Stomach smooth muscle (tissue), 2 donors: Measurements from ENCODE around the gene GRIN2C.
A peak's percentile ranks its signal among the peaks of the same experiment; 100 is the strongest.

Experiments
- H3K27ac ChIP-seq: one replicate; pipeline ENCODE4 v1.7.0; 2013; ENCODE audit warnings: mild to moderate bottlenecking, low read length, inconsistent platforms
- H3K27me3 ChIP-seq, 2 donors: one replicate each; pipeline ENCODE4 v1.7.0; 2013; ENCODE audit warnings: low read length in 2 of 2; ENCODE audit not compliant: insufficient read depth in 2 of 2, control insufficient read depth in 1 of 2
- H3K36me3 ChIP-seq, 2 donors: one replicate each; pipeline ENCODE4 v1.7.0; 2013; ENCODE audit warnings: low read length in 2 of 2; ENCODE audit not compliant: control insufficient read depth in 2 of 2, insufficient read depth in 2 of 2
- H3K4me1 ChIP-seq: one replicate; pipeline ENCODE4 v1.7.0; 2013; ENCODE audit warnings: low read length; ENCODE audit not compliant: control insufficient read depth, insufficient read depth
- H3K4me3 ChIP-seq, 2 donors: one replicate each; pipeline ENCODE4 v1.7.0; 2013; ENCODE audit warnings: low read length in 2 of 2
- H3K9ac ChIP-seq, 2 donors: one replicate each; pipeline ENCODE4 v1.7.0; 2013; ENCODE audit warnings: low read length in 2 of 2, mild to moderate bottlenecking in 1 of 2
- H3K9me3 ChIP-seq, 2 donors: one replicate each; pipeline ENCODE4 v1.7.0; 2013; ENCODE audit warnings: low read length in 2 of 2; ENCODE audit not compliant: control insufficient read depth in 2 of 2
- donor health status: healthy.
- donor health status: Pancreatic carcinoma.

GRIN2C gene

GRCh38 chr17:74863420-74864296 lies 4.0 kb upstream of the GRIN2C start:
- Histone ChIP-seq H3K36me3 (no peaks in the 10 kb centered on the region), H3K4me1 (peaks cover 25% of the 10 kb centered on the region), H3K9ac (no peak overlapping the region), H3K27ac (no peak overlapping the region), H3K4me3 (no peak overlapping the region), H3K27me3 (peaks cover 27 to 35% of the 10 kb centered on the region in 2 donors), H3K9me3 (no peaks in the 10 kb centered on the region)

DNA sequence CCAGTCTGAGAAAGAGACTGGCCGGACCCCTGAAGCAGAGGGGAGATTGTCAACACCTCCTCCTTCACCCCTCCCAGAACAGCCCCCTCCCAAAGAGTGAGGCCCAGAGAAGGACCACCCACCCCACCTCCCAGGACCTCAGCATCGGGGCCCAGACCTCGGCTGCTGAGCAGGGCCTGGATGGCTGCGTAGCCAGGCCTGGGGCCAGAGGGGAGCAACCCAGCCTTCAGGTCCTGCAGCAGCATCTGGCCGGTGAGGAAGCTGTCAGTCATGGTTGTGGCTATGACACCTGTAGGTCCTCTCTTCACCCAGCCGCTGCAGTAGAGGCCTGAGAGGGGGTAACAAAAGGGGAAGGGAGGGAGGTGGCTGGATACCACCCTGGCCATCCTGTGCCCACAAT lies 3.2 kb upstream of the GRIN2C start:
- Histone ChIP-seq H3K9me3 (no peaks in the 10 kb centered on the region), H3K27me3 (peaks cover 28 to 38% of the 10 kb centered on the region in 2 donors), H3K4me1 (peaks cover 25% of the 10 kb centered on the region), H3K9ac (no peak overlapping the region), H3K4me3 (no peak overlapping the region), H3K27ac (no peak overlapping the region), H3K36me3 (no peaks in the 10 kb centered on the region)

DNA sequence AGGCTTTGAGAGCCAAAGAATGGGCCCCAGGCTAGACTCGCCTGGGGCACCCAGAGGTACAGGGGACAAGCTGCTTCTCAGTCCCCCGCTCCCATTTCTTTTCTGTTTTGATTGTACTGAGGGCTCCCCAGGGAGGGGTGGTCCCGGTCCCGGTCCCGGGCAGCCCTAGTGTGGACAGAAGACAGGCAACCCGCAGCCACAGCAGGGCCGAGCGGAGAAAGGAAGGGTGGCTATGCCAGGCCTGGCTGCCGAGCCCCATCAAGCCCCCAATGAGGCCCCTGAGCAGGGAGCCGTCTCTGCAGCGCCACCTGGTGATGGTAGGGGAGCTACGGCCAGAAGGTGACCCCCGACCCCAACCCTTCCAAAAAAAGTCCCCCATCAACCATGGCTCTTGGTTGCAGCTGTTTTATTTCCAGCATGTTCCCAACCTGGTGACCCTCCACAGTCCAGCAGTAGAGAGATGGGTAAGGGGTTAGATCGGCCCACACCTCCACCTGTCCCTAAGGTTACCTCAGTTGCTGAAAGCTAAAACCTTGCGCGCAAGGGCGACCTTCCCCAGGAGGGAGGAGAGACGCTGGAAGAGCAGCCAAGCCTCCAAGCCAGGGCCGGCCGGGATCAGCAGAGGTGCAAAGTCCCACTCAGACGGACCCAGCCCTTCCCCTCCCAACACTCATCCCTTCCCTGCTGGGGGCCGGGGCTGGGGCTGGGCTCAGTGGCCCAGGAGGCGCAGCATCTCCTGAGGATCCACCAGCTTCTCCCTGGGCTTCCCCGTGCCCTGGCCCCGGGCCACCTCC lies 2.6 kb upstream of the GRIN2C start:
- peak overlapping the region in 1 of 2 donors; percentile 44 for H3K4me3 ChIP-seq
- no peaks in the 10 kb centered on the region for H3K9me3 ChIP-seq
- no peak overlapping the region for H3K27ac ChIP-seq
- no peak overlapping the region for H3K9ac ChIP-seq
- no peaks in the 10 kb centered on the region for H3K36me3 ChIP-seq
- H3K27me3 ChIP-seq, result peaks cover 30 to 44% of the 10 kb centered on the region in 2 donors
- H3K4me1 ChIP-seq, result peaks cover 25% of the 10 kb centered on the region

DNA sequence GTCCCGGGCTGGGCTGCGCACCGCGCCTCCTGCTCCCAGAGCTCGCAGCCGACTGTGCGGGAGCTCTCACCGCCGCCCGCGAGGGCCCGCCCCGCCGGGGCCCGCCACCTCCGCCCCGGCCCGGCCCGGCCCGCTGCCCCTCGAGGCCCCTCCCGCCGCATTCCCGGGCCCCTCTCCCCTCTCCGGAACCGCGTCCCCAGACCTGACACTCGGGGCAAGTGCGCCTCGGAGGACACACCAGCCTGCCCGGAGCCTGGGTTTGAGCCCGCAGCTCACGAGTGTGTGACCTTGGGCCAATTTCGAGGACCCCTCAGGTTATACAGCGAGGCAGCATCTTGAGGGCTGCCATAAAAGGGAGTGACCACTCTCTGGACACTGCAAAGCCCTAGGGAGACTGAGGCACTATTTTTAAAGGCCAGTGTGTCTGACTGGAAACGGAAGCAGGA lies 2.0 kb upstream of the GRIN2C start:
- peak overlapping the region in 1 of 2 donors; percentile 44 for H3K4me3 ChIP-seq
- no peak overlapping the region for H3K27ac ChIP-seq
- H3K9me3 ChIP-seq, result no peaks in the 10 kb centered on the region
- no peak overlapping the region for H3K9ac ChIP-seq
- no peaks in the 10 kb centered on the region for H3K36me3 ChIP-seq
- H3K27me3 ChIP-seq, result peaks cover 36 to 50% of the 10 kb centered on the region in 2 donors
- peaks cover 25% of the 10 kb centered on the region for H3K4me1 ChIP-seq

DNA sequence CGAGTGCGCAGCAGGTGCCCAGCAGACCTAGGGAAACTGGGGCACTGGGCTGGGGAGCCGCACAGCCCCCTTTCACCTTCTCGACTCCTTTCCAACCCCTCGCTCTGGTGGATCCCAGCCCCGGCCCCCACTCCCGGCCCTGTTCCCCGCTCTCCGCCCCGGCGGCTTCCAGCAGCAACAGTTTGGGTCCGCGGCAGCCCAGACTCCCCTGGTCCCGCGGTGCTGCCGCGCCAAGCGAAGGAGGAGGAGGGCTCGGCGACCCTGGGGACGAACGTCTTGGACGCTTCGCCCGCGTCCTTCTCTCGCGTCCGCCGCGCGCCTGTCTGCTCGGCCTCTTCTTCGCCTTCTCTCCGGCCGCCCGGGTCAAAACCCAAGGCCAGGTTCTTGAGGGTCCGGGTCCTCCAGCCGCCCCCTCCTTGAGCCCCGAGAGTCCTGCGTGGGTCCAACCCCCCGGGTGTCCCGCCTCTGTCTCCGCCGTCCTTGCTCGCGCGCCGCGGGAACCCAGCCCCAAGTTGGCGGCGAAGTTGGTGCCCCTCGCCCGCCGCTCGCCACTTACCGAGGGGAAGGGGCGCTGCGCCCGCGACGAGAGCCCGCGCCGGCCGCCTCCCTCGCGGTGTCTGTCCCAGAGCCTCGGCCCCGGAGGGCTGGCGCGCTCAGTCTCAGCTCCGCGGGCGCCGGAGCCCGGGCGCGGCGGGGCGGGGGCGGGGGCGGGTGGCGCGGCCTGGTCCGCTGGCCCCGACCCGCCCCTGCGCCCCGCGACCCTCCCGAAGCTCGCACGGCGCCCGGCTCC lies 1.4 kb upstream of the GRIN2C start:
- peaks cover 36 to 50% of the 10 kb centered on the region in 2 donors for H3K27me3 ChIP-seq
- H3K36me3 ChIP-seq, result no peaks in the 10 kb centered on the region
- no peaks in the 10 kb centered on the region for H3K9me3 ChIP-seq
- H3K4me3 ChIP-seq, result peak overlapping the region in 1 of 2 donors; percentile 44
- no peak overlapping the region for H3K27ac ChIP-seq
- H3K9ac ChIP-seq, result no peak overlapping the region
- peaks cover 25% of the 10 kb centered on the region for H3K4me1 ChIP-seq

GRCh38 chr17:74860229-74860871 lies 665 bp upstream of the GRIN2C start:
- Histone ChIP-seq H3K36me3 (no peaks in the 10 kb centered on the region), H3K27me3 (peaks cover 42 to 56% of the 10 kb centered on the region in 2 donors), H3K9ac (no peak overlapping the region), H3K27ac (no peak overlapping the region), H3K4me1 (peaks cover 25% of the 10 kb centered on the region), H3K4me3 (no peak overlapping the region), H3K9me3 (no peaks in the 10 kb centered on the region)

DNA sequence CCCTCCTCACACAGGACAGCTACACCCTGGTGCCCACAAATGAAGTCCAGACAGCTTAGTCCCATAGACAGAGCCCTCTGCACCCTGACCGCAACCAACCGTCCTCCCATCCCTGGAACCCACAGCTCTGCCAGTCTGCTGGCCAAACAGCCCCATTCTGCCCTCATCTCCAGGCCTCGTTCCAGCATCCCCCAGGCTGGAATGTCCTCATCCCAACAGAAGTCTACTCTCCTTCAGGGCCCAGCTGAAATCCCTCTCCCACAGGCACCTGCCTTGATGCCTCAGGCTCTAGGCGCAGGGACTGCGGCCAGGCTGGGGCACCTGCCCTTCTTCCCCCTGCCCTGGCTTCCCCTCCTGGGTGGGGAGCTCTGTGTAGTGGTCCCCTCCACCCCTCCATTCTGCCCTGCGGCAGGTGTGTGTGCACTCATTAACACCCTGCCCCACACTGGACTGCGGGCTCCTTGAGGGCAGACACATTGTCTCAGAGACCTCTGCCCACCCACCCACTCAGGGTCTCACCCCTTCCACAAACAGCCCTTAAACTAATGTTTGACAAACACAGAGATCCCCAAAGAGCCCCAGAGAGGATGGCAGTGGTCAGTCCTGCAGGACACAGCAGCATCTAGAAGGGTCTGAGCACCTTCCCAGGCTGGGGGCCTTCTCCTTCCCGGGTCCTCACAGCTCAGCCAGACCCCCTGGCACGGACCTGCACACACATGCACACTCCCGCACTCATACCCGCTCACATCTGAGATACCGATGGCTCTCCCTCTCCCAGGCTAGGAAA lies 820 bp downstream of the GRIN2C start:
- no peaks in the 10 kb centered on the region for H3K36me3 ChIP-seq
- no peaks in the 10 kb centered on the region for H3K9me3 ChIP-seq
- H3K4me1 ChIP-seq, result peaks cover 21% of the 10 kb centered on the region
- peaks cover 57 to 70% of the 10 kb centered on the region in 2 donors for H3K27me3 ChIP-seq
- H3K27ac ChIP-seq, result no peak overlapping the region
- no peak overlapping the region for H3K4me3 ChIP-seq
- no peak overlapping the region for H3K9ac ChIP-seq

- Histone ChIP-seq H3K9ac (no peak overlapping the region), H3K4me3 (no peak overlapping the region), H3K27ac (no peak overlapping the region), H3K36me3 (no peaks in the 10 kb centered on the region), H3K9me3 (no peaks in the 10 kb centered on the region), H3K27me3 (peaks cover 61 to 84% of the 10 kb centered on the region in 2 donors), H3K4me1 (peaks cover 25% of the 10 kb centered on the region)
Measured at GRCh38 chr17:74857191-74857590, 2.5 kb downstream of the GRIN2C start.

- peaks cover 61 to 87% of the 10 kb centered on the region in 2 donors for H3K27me3 ChIP-seq
- no peak overlapping the region for H3K4me3 ChIP-seq
- H3K36me3 ChIP-seq, result no peaks in the 10 kb centered on the region
- H3K27ac ChIP-seq, result no peak overlapping the region
- H3K9me3 ChIP-seq, result no peaks in the 10 kb centered on the region
- H3K9ac ChIP-seq, result no peak overlapping the region
- H3K4me1 ChIP-seq, result peaks cover 18% of the 10 kb centered on the region
Measured at GRCh38 chr17:74856112-74856511, 3.6 kb downstream of the GRIN2C start.
